Type B pancreatic cell (in vitro differentiated cells): ENCODE data around the gene HOXB5. TPM values are rescaled to one million over a fixed set of nuclear protein-coding genes. Genes with fewer than 3 reads are reported as not detected.

Experiments used
- DNase-seq: peaks from one replicate; pipeline ENCODE4 v3.0.0; 2021; ENCODE audit warnings: mixed read lengths; ENCODE audit not compliant: unreplicated experiment; ENCODE audit errors: extremely low spot score
- H3K27ac Mint-ChIP-seq: 2 replicates; pipeline ENCODE4 v1.8.0; 2021; ENCODE audit warnings: mild to moderate bottlenecking, mixed read lengths
- H3K27me3 Mint-ChIP-seq: 2 replicates; pipeline ENCODE4 v1.8.0; 2021; ENCODE audit warnings: mixed read lengths
- H3K36me3 Mint-ChIP-seq: 2 replicates; pipeline ENCODE4 v1.8.0; 2021; ENCODE audit warnings: mixed read lengths
- H3K4me1 Mint-ChIP-seq: one replicate; pipeline ENCODE4 v1.8.0; 2021; ENCODE audit warnings: mixed read lengths; ENCODE audit not compliant: unreplicated experiment
- H3K4me3 Mint-ChIP-seq: 2 replicates; pipeline ENCODE4 v1.8.0; 2021; ENCODE audit warnings: mild to moderate bottlenecking, mixed read lengths
- H3K9me3 Mint-ChIP-seq: 2 replicates; pipeline ENCODE4 v1.8.0; 2021; ENCODE audit warnings: mixed read lengths
- total RNA-seq: library from RNA; stranded (reverse); gene quantifications from 2 replicates; pipeline ENCODE4 v1.2.1, GENCODE V29; 2021; ENCODE audit warnings: low replicate concordance
- TF ChIP-seq, protein P1 (sequence below): fragments of 200-600 bp; sonication (generic); conservative IDR thresholded peaks from 2 replicates; pipeline ENCODE4 v1.5.0; 2021; ENCODE audit warnings: antibody characterized with exemption, mild to moderate bottlenecking

HOXB5 gene
- total RNA-seq, 1 donor from 2014 or later: 20.8 TPM

DNA sequence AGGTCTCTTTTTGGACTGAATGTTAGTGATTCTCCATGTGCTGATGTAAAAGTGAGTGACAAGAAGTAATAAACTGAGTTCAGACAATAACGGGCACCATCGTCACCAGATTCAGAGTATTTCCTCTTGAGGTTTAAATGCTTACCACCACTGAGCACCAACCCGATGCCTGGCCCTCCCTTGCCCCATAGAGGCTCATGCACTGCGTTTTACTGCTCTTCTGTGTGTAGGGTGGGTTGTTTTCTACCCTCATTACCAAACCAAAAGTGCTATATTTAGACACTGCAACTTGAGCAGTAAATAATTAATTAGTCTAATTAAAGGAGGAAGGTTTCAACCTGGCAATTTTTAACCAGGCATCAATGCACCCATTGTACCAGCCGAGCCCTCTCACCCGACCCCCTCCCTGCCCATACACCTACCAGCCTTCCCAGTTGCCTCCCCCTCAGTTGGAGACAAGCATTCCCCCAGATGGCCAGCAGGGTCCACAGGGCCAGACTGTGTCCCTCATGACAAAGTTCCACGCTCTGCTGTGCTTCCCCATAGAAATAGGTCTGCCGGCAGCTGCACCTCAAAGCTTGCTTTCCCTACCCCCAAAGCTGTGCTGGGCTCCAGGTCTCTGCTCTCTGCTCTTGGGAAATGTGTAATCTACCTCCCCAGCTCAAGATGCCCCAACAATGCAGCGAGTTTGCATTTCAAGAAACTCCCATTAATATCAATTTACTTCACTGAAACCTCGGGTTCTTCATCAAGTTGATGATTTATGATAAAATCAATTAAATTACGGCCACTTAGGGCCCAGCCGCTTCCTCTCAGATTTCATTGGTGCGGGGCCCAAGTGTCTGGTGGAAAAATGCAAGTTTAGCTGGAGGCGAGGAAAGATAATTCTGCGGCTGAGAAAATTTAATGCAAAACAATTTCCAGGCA, 31.4 kb downstream of the HOXB5 start:
- DNase-seq: no peak
- H3K27ac Mint-ChIP-seq: peak overlapping the region; percentile 94
- H3K36me3 Mint-ChIP-seq: peaks cover 16% of the 10 kb centered on the region
- peak overlapping the region; percentile 87 for H3K4me3 Mint-ChIP-seq
- TF ChIP-seq, protein P1, sequence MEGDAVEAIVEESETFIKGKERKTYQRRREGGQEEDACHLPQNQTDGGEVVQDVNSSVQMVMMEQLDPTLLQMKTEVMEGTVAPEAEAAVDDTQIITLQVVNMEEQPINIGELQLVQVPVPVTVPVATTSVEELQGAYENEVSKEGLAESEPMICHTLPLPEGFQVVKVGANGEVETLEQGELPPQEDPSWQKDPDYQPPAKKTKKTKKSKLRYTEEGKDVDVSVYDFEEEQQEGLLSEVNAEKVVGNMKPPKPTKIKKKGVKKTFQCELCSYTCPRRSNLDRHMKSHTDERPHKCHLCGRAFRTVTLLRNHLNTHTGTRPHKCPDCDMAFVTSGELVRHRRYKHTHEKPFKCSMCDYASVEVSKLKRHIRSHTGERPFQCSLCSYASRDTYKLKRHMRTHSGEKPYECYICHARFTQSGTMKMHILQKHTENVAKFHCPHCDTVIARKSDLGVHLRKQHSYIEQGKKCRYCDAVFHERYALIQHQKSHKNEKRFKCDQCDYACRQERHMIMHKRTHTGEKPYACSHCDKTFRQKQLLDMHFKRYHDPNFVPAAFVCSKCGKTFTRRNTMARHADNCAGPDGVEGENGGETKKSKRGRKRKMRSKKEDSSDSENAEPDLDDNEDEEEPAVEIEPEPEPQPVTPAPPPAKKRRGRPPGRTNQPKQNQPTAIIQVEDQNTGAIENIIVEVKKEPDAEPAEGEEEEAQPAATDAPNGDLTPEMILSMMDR: peak; percentile 67
- peaks cover 50% of the 10 kb centered on the region for H3K27me3 Mint-ChIP-seq
- peaks cover 59% of the 10 kb centered on the region for H3K4me1 Mint-ChIP-seq
- H3K9me3 Mint-ChIP-seq: no peaks in the 10 kb centered on the region

DNA sequence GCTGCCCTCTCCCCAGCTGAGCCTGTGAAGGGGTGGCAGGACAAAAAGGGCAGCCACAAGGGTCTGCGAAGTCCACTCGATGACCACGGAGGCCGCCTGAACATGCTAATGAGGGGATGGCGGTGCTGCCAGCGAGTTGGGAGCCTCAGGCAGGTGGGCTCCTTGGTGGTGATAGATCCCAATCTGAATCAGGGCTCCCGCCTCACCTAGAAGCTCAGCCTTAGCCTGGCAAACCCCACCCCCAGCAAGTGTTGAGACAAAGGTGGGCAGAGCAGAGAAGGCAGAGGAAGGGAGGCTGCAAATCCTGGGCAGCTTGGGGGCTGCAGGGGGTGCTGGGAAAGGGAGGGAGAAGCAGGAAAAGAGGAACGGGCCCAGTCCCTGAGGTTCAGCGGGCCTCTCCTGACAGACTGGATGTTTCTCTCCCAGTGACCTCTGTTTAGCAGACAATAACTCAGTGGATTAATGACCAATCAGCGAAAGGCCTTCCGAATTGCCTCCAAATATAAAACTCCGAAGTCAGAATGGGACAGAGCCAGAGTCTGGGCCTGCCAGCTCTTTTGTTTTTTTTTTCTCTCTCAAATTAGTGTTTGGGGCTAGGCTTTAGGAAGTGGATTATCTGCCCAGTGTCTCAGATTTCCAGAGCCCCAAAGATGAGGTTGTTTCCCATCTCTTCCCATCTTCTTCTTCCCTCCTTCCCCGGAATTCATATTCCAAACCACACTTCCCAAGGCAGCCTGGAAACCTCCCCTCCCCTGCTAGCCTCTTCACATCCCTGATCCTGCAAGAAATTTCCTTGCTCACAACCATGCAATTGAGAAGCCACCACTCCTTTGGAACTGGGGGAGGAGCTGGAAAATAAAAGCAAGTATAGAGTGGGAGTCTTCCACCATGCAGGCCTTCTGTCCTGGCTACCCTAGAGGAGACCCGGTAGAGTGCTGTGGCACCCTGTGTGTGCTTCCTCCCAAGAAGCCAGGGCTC, 33.5 kb downstream of the HOXB5 start:
- peaks cover 16% of the 10 kb centered on the region for H3K36me3 Mint-ChIP-seq
- TF ChIP-seq, protein P1: no peak
- no peaks in the 10 kb centered on the region for H3K9me3 Mint-ChIP-seq
- H3K27ac Mint-ChIP-seq: peak overlapping the region; percentile 94
- H3K4me1 Mint-ChIP-seq: peaks cover 76% of the 10 kb centered on the region
- H3K4me3 Mint-ChIP-seq: peak overlapping the region; percentile 93
- DNase-seq: no peak
- H3K27me3 Mint-ChIP-seq: peaks cover 64% of the 10 kb centered on the region

DNA sequence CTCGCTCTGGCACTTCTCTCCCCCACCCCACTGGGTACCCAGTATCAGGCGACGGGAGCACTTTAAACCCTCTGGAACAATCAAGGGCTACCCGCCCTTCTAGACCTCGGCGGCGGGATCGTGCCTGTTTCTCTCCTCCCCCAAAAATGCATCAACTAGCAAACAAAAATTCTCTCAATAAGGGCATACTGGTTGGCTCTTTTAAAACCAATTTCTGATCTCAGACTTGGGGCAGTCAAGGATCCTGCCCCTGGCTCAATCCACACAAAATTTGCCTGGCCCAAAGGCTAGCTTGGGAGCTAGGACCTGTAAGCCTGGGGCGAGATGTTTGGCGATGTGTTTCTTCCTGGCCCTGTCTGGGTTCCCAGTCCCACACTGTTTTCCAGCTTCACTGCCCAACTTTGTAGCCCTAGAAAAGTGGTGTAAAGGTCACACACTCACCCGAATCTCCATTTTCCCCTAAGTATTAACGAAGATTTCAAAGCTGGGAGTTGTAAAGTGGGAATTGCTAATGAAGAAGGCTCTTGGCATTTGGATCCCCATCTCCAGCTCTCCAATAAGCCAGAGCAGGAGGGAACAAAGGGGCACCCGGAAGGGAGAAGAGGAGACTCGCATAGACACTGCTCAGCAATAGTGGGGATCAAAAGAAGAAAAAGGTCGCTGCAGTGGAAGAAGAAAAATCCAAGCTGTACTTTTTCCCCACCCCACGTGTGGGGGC, 34.3 kb downstream of the HOXB5 start:
- Mint-ChIP-seq H3K4me3 (peak overlapping the region; percentile 93), H3K27ac (peak overlapping the region; percentile 94), H3K4me1 (peaks cover 81% of the 10 kb centered on the region), H3K27me3 (peaks cover 68% of the 10 kb centered on the region), H3K9me3 (no peaks in the 10 kb centered on the region), H3K36me3 (peaks cover 19% of the 10 kb centered on the region)
- DNase-seq: no peak
- TF ChIP-seq, protein P1: no peak

DNA sequence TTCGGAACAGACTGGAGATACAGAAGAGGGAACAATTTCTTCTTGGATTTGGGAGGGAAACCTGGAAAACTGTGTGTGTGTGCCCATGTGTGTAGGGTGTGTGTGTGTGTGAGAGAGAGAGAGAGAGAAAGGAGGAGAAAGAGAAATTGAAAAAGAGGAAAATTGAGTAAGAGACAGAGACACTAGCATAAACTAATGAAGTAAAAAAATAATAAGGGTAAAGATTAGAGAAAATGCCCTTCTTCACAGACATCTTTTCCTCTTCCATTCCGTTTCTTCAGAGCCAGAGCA, 34.8 kb downstream of the HOXB5 start:
- peak overlapping the region; percentile 94 for H3K27ac Mint-ChIP-seq
- H3K4me3 Mint-ChIP-seq: peak overlapping the region; percentile 93
- peaks cover 72% of the 10 kb centered on the region for H3K27me3 Mint-ChIP-seq
- no peaks in the 10 kb centered on the region for H3K9me3 Mint-ChIP-seq
- peaks cover 22% of the 10 kb centered on the region for H3K36me3 Mint-ChIP-seq
- TF ChIP-seq, protein P1: no peak
- no peak for DNase-seq
- H3K4me1 Mint-ChIP-seq: peaks cover 85% of the 10 kb centered on the region

DNA sequence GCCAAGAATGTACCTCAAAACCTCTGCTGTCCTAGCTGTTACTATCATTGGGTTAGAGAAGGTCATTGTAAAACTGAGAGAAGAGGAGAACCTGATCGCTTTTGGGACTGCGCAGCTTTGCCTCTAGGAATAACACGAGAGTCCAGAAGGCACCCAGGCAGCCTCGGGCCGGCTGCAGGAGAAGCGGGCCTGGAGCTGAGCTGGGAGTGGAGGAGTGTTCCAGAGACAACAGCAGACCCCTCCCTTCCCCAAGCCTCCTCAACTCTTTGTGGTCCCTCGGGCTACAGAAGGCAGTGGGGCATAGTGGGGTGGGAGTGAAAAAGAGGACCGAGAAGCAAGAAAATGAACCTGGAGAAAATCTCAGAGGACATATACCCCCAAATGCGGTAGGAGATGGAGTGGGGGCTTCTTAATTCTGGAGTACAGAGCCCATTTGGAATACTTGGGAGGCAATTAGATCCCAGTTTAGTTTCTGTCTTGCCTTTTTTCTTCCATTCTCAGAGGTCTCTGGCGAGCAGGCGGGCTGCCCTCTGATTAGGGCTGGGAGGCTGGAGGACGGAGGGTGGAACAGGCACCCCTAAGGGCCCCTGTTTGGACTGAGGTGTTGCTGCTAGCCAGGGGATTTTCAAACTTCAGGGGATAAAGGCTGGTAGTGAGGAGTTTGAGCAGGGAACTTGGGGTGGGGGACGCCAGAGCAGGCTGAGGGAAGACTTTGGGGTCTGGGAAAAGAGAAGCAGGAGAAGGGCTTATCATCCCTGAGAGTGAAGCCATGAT, 35.3 kb downstream of the HOXB5 start:
- Mint-ChIP-seq H3K9me3 (no peaks in the 10 kb centered on the region), H3K27me3 (peaks cover 72% of the 10 kb centered on the region), H3K27ac (peak overlapping the region; percentile 94), H3K4me1 (peaks cover 85% of the 10 kb centered on the region), H3K4me3 (peak overlapping the region; percentile 93), H3K36me3 (peaks cover 24% of the 10 kb centered on the region)
- TF ChIP-seq, protein P1: no peak
- no peak for DNase-seq
